Omental fat pad (tissue), 4 donors: Measurements from ENCODE around the gene PLEKHH1. TPM values are rescaled to one million over a fixed set of nuclear protein-coding genes. Genes with fewer than 3 reads are reported as not detected.

Source experiments
- ATAC-seq: fragments of 150-250 bp; one replicate; pipeline ENCODE4 v1.9.1; 2016; ENCODE audit warnings: mild to moderate bottlenecking, moderate library complexity; ENCODE audit not compliant: low FRiP score
- DNase-seq: peaks from one replicate; pipeline ENCODE4 v3.0.0-alpha.2; 2019; ENCODE audit warnings: low spot score
- CTCF ChIP-seq, 3 donors: fragments of 450-650 bp; IDR thresholded peaks; one replicate each; pipeline ENCODE4 v1.5.1; 2016 to 2017; ENCODE audit warnings: antibody characterized with exemption in 3 of 3, mild to moderate bottlenecking in 3 of 3, moderate library complexity in 2 of 3
- total RNA-seq, 4 donors: library from RNA; depleted of rRNA; stranded (reverse); fragments of >200 nt; gene quantifications; one replicate each; pipeline ENCODE4 v1.1.0, GENCODE V29; 2016

The PLEKHH1 gene
- total RNA-seq, 4 donors from 2014 or later, result 1.7 to 7.5 (median 5.5) TPM

- ATAC-seq (no peak), DNase-seq (no peak)
- no peak for TF ChIP-seq CTCF (IDR thresholded peaks at IDR 0.05)
These were observed 18.9 kb downstream of the PLEKHH1 start for GRCh38 chr14:67551940-67552339.

- no peak for DNase-seq
- TF ChIP-seq CTCF (IDR thresholded peaks at IDR 0.05), result no peak
- no peak for ATAC-seq
These were observed 20.5 kb downstream of the PLEKHH1 start for GRCh38 chr14:67553547-67553946.

GRCh38 chr14:67554341-67554740 lies 21.3 kb downstream of the PLEKHH1 start:
- no peak for DNase-seq
- TF ChIP-seq CTCF (IDR thresholded peaks at IDR 0.05), result no peak
- ATAC-seq, result no peak

DNA sequence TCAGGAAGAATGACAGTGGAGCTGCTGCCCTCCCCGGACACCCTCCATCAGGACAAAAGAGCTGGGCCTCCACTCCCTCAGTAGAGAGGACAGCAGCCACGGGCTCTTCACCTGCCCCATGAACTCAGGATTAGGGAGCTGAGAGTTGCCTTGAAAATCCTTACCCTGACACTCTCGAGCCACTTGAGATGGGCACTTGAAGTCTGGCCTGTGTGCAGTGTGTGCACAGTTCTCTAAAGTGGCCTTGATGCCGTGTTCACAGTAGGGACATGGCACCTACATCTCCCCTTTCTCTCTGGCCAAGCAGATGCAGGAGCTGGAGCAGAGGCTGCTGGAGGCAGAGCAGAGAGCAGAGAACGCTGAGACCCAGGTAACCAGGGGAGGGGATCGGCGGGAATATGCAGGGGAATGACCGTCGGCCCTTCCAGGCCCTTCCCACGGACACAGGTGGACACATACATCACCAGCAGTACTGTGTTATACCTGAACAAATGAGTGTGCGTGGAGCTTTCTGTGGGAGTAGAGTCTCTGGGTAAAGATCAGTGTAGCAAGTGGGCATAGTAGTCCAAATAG lies 22.5 kb downstream of the PLEKHH1 start:
- TF ChIP-seq CTCF (IDR thresholded peaks at IDR 0.05), result no peak
- DNase-seq (no peak), ATAC-seq (no peak)

DNA sequence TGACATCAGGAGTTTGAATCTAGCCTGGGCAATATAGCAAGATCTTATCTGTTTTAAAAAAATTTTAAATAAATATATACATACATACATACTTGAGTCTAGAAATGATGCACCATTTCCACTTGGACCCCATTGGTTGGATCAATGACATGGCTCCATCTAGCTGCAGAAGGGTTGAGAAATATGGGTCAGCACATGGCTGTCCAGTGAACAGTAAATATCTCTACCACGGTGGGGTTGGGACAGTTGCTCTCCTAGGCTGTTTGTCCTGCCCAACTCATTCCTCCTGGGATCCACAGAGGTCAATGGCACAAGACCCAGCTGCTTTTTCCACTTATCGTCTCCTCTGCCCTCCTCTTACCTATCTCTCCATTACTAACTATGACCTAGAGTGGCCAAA lies 23.6 kb downstream of the PLEKHH1 start:
- no peak for ATAC-seq
- DNase-seq, result no peak
- TF ChIP-seq CTCF (IDR thresholded peaks at IDR 0.05), result no peak

DNA sequence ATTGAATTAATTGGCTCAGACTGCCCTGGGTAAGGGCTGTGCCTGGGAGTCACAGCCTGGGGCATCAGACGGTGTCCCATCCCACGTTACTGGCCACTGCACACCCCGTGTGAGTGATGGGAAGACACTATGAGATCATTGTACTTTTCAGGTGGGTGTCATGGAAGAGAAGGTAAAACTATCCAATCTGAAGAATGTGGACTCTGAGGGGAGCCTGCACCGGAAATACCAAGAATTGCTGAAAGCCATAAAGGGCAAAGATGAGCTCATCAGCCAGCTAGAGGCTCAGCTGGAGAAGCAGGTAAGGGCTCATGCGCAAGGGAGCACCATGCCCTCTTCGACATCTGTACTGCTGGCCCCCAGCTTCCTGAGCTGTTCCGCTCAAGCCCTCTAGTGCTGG lies 24.0 kb downstream of the PLEKHH1 start:
- no peak for TF ChIP-seq CTCF (IDR thresholded peaks at IDR 0.05)
- ATAC-seq (no peak), DNase-seq (no peak)

DNA sequence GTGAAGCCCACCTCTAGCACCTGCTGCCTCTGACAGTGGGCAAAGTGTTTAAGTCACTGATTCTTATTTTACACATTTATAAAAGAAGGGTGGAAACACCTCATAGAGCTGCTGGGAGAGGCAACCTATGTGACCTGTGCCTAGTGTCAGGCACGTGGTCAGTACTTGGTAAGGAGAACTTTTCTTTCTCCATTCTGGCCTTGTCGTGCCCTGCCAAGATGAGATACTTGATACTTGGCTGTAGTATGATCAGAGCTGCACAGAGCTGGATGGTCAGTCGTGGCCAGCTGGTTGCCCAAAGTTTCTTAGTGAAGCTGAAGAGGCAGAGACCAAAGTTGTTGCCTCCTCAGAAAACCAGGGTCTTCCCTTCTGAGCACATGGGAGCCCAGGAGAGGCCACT lies 24.6 kb downstream of the PLEKHH1 start:
- TF ChIP-seq CTCF (IDR thresholded peaks at IDR 0.05), result no peak
- no peak for ATAC-seq
- no peak for DNase-seq
